Ishikawa (cell line): Measurements from ENCODE around the gene ADGRF3.

Experiments
- CEBPB ChIP-seq: IDR thresholded peaks from 2 replicates; pipeline ENCODE4 v1.6.1; 2012
- CREB1 ChIP-seq: IDR thresholded peaks from 2 replicates; pipeline ENCODE4 v1.6.1; 2012; ENCODE audit warnings: low read depth
- EGR1 ChIP-seq: IDR thresholded peaks from 2 replicates; pipeline ENCODE4 v1.6.1; 2012
- EP300 ChIP-seq: IDR thresholded peaks from 2 replicates; pipeline ENCODE4 v1.6.1; 2012; ENCODE audit warnings: borderline replicate concordance
- FOXM1 ChIP-seq: IDR thresholded peaks from 2 replicates; pipeline ENCODE4 v1.6.1; 2012; ENCODE audit warnings: low read depth, borderline replicate concordance
- NFIC ChIP-seq: IDR thresholded peaks from 2 replicates; pipeline ENCODE4 v1.6.1; 2012
- RAD21 ChIP-seq: IDR thresholded peaks from 2 replicates; pipeline ENCODE4 v1.6.1; 2012; ENCODE audit warnings: low read depth
- TAF1 ChIP-seq: IDR thresholded peaks from 2 replicates; pipeline ENCODE4 v1.6.1; 2012; ENCODE audit warnings: low read depth, mild to moderate bottlenecking
- TCF12 ChIP-seq: IDR thresholded peaks from 2 replicates; pipeline ENCODE4 v1.6.1; 2012; ENCODE audit warnings: low read depth
- TEAD4 ChIP-seq: IDR thresholded peaks from 2 replicates; pipeline ENCODE4 v1.6.1; 2012
- YY1 ChIP-seq: IDR thresholded peaks from 2 replicates; pipeline ENCODE4 v1.6.1; 2012; ENCODE audit warnings: low read depth
- ZBTB7A ChIP-seq: IDR thresholded peaks from 2 replicates; pipeline ENCODE4 v1.6.1; 2012; ENCODE audit warnings: low read depth
- TF ChIP-seq, protein P1 (sequence below): IDR thresholded peaks from 2 replicates; pipeline ENCODE4 v1.6.1; 2012
- TF ChIP-seq, protein P2 (sequence below): IDR thresholded peaks from 2 replicates; pipeline ENCODE4 v1.6.1; 2012; ENCODE audit warnings: low read depth, mild to moderate bottlenecking
- TF ChIP-seq, protein P3 (sequence below): IDR thresholded peaks from 2 replicates; pipeline ENCODE4 v1.6.1; 2012

ADGRF3 gene

DNA sequence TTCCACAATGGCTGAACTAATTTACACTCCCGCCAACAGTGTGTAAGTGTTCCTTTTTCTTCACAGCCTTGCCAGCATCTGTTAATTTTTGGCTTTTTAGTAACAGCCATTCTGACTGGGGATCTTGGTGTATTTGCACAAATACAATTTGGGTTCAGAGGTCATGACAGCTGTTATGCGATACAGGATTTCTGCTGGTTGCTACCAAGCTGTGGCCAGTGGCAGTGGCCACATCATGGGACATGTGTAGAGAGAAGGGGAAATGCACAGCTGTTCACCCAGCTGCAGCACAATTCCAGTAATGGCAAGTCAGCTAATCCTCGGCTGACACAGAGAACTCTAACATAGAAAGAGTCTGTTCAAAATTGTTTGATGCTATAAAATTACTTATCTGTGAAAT, 21.7 kb downstream of the ADGRF3 start:
- TF ChIP-seq YY1 = no peak
- no peak for TF ChIP-seq EGR1
- TF ChIP-seq TEAD4 = no peak
- no peak for TF ChIP-seq EP300
- no peak for TF ChIP-seq RAD21
- TF ChIP-seq, protein P1, sequence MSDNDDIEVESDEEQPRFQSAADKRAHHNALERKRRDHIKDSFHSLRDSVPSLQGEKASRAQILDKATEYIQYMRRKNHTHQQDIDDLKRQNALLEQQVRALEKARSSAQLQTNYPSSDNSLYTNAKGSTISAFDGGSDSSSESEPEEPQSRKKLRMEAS = no peak
- TF ChIP-seq, protein P2, sequence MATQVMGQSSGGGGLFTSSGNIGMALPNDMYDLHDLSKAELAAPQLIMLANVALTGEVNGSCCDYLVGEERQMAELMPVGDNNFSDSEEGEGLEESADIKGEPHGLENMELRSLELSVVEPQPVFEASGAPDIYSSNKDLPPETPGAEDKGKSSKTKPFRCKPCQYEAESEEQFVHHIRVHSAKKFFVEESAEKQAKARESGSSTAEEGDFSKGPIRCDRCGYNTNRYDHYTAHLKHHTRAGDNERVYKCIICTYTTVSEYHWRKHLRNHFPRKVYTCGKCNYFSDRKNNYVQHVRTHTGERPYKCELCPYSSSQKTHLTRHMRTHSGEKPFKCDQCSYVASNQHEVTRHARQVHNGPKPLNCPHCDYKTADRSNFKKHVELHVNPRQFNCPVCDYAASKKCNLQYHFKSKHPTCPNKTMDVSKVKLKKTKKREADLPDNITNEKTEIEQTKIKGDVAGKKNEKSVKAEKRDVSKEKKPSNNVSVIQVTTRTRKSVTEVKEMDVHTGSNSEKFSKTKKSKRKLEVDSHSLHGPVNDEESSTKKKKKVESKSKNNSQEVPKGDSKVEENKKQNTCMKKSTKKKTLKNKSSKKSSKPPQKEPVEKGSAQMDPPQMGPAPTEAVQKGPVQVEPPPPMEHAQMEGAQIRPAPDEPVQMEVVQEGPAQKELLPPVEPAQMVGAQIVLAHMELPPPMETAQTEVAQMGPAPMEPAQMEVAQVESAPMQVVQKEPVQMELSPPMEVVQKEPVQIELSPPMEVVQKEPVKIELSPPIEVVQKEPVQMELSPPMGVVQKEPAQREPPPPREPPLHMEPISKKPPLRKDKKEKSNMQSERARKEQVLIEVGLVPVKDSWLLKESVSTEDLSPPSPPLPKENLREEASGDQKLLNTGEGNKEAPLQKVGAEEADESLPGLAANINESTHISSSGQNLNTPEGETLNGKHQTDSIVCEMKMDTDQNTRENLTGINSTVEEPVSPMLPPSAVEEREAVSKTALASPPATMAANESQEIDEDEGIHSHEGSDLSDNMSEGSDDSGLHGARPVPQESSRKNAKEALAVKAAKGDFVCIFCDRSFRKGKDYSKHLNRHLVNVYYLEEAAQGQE = no peak
- no peak for TF ChIP-seq TCF12
- TF ChIP-seq NFIC = no peak
- TF ChIP-seq, protein P3, sequence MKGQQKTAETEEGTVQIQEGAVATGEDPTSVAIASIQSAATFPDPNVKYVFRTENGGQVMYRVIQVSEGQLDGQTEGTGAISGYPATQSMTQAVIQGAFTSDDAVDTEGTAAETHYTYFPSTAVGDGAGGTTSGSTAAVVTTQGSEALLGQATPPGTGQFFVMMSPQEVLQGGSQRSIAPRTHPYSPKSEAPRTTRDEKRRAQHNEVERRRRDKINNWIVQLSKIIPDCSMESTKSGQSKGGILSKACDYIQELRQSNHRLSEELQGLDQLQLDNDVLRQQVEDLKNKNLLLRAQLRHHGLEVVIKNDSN = no peak

DNA sequence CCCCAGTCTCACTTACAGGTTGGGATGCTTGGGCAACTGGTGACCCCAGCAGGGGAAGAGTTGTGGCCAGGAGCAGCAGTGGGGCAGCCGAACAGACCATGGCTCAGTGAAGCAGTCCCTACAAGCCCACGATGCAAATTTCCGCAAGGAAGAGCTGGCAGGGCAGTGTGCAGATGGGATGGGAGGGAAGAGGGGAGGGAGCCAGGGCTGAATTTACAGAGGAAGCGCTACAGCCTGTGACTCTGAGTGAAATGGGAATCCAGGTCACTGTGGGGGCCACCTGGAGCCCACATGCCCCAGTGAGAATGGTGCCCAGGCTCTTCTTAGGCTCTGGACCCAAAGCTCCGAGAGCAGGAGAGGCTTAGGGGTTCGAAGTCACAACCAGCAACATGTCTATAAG, 27.6 kb downstream of the ADGRF3 start:
- TF ChIP-seq FOXM1 (no peak), NFIC (no peak), TCF12 (no peak), ZBTB7A (no peak), TEAD4 (no peak), EGR1 (no peak), CREB1 (no peak), TAF1 (no peak), RAD21 (no peak), CEBPB (no peak), EP300 (no peak), YY1 (no peak)
- TF ChIP-seq, protein P3 = no peak
- TF ChIP-seq, protein P1 = no peak
- TF ChIP-seq, protein P2 = no peak

DNA sequence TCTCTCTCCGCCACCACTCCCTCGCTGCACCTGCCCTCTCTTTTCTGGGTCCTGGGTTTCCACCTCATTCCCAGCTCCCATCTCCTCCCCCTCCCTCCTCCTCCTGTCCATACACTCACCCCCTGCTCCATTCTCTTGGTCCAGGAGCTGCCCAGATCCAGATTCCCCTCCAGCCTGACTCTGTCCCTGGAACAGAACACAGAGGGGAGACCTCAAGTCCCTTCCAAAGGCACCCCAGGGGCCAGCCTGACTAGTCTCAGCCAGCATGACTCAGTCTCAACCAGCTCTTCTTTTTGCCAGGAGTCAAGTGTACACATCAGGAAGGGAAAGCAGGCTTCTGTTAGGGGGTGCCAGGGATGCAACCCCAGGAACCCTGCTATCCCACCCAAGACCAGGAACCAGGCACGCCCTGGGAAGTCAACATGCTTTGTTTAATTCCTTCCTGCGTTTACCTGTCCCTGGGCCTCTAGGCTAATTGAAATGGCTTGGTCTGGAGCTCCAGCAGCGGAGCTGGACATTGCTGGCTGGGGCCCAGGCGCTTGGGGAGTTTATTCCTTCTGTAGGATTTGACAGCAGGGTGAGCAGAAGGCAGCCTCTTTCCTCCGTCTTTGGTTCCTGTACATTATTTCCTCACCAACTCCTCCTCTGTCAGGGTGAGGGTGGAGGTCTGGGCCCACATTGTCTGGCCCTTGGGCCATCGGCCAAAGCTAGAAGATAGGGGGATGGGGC, 29.0 kb downstream of the ADGRF3 start:
- TF ChIP-seq CEBPB = no peak
- TF ChIP-seq, protein P3 = no peak
- no peak for TF ChIP-seq EGR1
- TF ChIP-seq NFIC = no peak
- TF ChIP-seq, protein P1 = no peak

DNA sequence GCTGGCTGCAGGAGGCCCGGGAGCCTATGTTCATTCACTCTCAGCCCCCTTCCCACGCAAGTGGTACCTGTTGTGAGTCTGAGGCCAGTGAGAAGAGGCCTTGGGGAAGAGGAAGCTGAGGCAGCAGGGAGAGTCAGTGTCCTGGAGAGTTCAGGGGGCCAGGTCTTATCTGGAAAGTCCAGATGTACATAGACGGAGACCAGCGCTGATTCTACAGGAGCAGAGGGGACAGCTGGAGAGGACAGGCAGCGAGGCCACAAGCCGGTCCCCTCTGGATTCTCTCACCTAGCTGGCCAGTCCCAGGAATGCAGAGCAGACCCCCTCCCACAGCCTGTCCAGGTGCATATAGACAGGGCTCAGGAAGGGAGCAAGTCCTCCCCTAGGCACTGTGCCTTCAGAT, 29.7 kb downstream of the ADGRF3 start:
- TF ChIP-seq EGR1 (no peak), FOXM1 (no peak), EP300 (no peak), RAD21 (no peak), TEAD4 (no peak), CEBPB (no peak), TCF12 (no peak), NFIC (no peak), ZBTB7A (no peak), TAF1 (no peak), YY1 (no peak), CREB1 (no peak)
- TF ChIP-seq, protein P3 = no peak
- TF ChIP-seq, protein P2 = no peak
- TF ChIP-seq, protein P1 = no peak
